ENCODE results near the gene CCDC88B.

The CCDC88B gene

DNA sequence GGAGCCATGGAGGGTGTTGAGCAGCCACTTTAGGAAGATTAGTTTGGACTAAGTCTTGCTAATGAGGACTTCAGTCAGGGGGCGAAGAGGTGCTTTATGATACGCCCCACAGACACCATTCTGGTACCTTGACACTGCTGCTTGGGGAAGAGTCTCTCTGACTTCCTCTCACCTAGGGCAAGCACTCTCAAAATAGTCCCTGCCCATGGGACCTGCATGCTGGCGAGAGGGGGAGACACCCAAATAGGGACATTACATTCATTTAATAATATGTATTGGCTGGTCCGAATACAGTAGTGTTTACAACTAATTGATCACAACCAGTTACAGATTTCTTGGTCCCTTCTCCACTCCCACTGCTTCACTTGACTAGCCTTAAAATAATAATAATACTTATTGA is 44.2 kb upstream of the CCDC88B start:
- no peak for DNase-seq (ENCODE audit: low spot score)

DNA sequence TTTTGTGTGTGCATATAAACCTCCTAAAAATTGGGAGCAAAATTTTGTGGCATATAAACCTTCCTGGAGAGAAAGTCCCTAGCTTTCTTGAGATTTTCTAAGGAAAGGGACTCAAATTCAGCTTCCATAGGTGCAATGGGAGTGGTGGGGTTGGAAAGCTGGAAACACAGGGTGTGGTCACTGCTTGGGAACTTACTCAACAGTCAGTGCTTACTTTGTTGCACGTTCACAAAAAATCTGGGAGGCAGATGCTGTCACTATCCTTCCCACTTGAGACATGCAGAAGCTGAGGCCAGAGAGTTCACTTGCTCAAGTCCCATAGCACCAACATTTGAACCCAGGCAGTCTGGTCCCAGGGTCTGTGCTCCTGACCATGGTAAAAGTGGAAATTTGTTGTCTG is 43.8 kb upstream of the CCDC88B start:
- TF ChIP-seq, protein P1, sequence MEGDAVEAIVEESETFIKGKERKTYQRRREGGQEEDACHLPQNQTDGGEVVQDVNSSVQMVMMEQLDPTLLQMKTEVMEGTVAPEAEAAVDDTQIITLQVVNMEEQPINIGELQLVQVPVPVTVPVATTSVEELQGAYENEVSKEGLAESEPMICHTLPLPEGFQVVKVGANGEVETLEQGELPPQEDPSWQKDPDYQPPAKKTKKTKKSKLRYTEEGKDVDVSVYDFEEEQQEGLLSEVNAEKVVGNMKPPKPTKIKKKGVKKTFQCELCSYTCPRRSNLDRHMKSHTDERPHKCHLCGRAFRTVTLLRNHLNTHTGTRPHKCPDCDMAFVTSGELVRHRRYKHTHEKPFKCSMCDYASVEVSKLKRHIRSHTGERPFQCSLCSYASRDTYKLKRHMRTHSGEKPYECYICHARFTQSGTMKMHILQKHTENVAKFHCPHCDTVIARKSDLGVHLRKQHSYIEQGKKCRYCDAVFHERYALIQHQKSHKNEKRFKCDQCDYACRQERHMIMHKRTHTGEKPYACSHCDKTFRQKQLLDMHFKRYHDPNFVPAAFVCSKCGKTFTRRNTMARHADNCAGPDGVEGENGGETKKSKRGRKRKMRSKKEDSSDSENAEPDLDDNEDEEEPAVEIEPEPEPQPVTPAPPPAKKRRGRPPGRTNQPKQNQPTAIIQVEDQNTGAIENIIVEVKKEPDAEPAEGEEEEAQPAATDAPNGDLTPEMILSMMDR (IDR thresholded peaks at IDR 0.05; ENCODE audit: extremely low read depth, missing control alignments) = no peak
- DNase-seq (ENCODE audit: low spot score) = no peak

More for the DNA sequence above, 44.2 kb upstream of the CCDC88B start:
- TF ChIP-seq, protein P1 (IDR thresholded peaks at IDR 0.05; ENCODE audit: extremely low read depth, missing control alignments) = no peak

DNA sequence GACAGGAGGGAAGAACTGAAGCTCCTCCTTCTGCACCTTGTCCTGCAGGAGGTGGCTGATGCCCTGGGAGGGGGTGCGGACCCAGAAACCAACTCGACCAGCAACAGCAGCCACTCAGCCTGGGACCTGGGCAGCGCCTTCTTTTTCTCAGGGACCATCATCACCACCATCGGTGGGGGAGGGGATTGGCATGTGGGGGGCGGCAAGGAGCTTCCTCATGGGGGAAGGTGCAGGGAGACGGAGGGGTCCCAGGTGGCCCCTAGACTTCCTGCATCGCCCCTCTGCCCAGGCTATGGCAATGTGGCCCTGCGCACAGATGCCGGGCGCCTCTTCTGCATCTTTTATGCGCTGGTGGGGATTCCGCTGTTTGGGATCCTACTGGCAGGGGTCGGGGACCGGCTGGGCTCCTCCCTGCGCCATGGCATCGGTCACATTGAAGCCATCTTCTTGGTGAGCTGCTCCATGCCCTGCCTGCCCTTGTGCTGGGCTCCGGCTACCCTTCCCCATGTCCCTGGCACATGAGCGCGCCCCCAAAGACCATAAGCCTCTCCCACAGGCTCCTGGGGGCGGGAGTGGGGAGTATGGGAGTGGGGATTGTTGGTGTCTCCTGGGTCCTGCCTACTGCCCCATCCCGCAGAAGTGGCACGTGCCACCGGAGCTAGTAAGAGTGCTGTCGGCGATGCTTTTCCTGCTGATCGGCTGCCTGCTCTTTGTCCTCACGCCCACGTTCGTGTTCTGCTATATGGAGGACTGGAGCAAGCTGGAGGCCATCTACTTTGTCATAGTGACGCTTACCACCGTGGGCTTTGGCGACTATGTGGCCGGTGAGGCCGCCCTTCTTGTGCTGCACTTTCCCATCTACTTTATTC is 42.9 kb upstream of the CCDC88B start:
- no peak for DNase-seq (ENCODE audit: low spot score)
- TF ChIP-seq, protein P1 (IDR thresholded peaks at IDR 0.05; ENCODE audit: extremely low read depth, missing control alignments) = no peak

GRCh38 chr11:64297699-64298358 is 42.2 kb upstream of the CCDC88B start:
- DNase-seq (ENCODE audit: low spot score) = no peak
- TF ChIP-seq, protein P1 (IDR thresholded peaks at IDR 0.05; ENCODE audit: extremely low read depth, missing control alignments) = no peak

DNA sequence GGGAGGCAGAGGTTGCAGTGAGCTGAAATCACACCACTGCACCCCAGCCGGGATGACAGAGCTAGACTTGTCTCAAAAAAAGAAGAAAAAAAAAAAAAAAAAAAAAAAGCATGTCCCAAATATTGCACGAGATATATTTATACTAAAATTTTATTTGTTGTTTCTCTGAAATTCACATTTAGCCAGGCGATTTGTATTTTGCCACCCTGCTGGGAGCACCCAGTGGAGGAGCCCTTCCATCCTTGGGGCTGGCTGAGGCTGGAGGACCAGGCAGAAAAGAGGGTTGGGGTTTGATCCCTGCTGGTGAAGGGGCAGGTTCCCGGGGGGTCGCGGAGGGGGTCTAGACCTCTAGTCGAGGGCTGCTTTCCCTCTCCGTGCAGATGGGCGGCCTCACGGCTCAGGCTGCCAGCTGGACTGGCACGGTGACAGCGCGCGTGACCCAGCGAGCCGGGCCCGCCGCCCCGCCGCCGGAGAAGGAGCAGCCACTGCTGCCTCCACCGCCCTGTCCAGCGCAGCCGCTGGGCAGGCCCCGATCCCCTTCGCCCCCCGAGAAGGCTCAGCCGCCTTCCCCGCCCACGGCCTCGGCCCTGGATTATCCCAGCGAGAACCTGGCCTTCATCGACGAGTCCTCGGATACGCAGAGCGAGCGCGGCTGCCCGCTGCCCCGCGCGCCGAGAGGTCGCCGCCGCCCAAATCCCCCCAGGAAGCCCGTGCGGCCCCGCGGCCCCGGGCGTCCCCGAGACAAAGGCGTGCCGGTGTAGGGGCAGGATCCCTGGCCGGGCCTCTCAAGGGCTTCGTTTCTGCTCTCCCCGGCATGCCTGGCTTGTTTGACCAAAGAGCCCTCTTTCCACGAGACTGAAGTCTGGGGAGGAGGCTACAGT is 40.8 kb upstream of the CCDC88B start:
- peak; percentile 33 for DNase-seq (ENCODE audit: low spot score)
- TF ChIP-seq, protein P1 (IDR thresholded peaks at IDR 0.05; ENCODE audit: extremely low read depth, missing control alignments) = no peak

DNA sequence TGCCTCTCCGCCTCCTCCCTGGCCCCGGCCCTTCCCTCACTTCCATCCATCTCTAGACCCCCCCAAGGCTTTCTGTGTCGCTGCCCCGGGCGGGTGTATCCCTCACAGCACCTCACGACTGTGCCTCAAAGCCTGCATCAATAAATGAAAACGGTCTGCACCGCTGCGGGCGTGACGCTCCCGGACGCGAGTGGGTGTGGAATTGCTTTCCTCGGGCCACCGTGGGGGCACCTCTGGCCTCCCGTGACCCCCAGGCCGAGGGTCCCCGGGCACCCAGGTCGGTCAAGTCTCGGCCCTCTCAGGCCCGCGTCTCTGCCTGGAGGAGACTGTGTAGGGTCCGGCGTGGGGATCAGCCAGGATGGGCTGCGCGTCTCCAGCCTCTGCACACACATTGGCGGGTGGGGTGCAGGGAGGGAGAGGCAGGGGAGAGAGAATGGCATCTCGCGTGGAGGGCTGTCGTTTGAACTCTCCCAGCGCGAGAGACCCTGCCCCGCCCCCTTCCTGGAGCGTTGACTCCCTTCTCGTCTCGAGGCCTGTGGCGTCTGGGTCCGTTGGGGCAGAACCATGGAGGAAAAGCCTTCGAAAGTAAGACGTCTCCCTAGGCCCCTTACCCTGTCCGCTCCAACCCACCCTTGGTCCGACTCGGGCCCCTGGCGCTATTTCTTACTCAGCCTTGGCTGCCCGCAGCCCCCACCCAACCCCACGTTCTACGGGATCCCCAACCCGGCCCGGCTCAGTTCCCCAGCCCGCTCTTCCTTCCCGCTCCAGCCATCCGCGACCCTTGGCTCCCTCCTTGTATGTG is 40.0 kb upstream of the CCDC88B start, which contains the start of gene CATSPERZ:
CATSPERZ (plus strand) TSS at position 512 of the 802 bp plus-strand sequence; CDS start at position 565, 53 bp downstream.
- TF ChIP-seq, protein P1 (IDR thresholded peaks at IDR 0.05; ENCODE audit: extremely low read depth, missing control alignments) = peak; percentile 5
- no peak for DNase-seq (ENCODE audit: low spot score)

Data from GM20000 (cell line).